Keratinocyte (primary cell): ENCODE measurements around the gene HOXB5. TPM values are rescaled to one million over a fixed set of nuclear protein-coding genes. Genes with fewer than 3 reads are reported as not detected.

Experiments used
- DNase-seq: peaks from one replicate; pipeline ENCODE4 v3.0.0-alpha.2; 2011; ENCODE audit warnings: low read depth, missing footprints, low spot score
- FAIRE-seq: peaks from 2 replicates; lab custom pipeline; 2011; peaks lifted over from hg19 to GRCh38; lab: Jason Lieb, UNC
- H2AFZ ChIP-seq: 2 replicates; pipeline ENCODE4 v1.6.0; 2012; ENCODE audit warnings: low read length, control low read depth, inconsistent platforms; ENCODE audit not compliant: control insufficient read depth
- H3K27ac ChIP-seq: 2 replicates; pipeline ENCODE4 v1.5.1; 2011; ENCODE audit warnings: low read length; ENCODE audit not compliant: control insufficient read depth, insufficient read depth
- H3K27me3 ChIP-seq: 3 replicates; pipeline ENCODE4 v1.6.0; 2011; ENCODE audit warnings: low read length; ENCODE audit not compliant: control insufficient read depth, insufficient read depth; ENCODE audit errors: extremely low read depth
- H3K36me3 ChIP-seq, 2 experiments: 2 replicates in 1 of 2; 3 replicates in 1 of 2; pipeline ENCODE4 v1.5.1; 2011; ENCODE audit warnings: low read length in 2 of 2, mild to moderate bottlenecking in 1 of 2; ENCODE audit not compliant: control insufficient read depth in 2 of 2, insufficient read depth in 2 of 2; ENCODE audit errors: extremely low read depth in 1 of 2
- H3K4me1 ChIP-seq: 3 replicates; pipeline ENCODE4 v1.5.1; 2011; ENCODE audit warnings: low read length; ENCODE audit not compliant: control insufficient read depth, insufficient read depth; ENCODE audit errors: extremely low read depth
- H3K4me2 ChIP-seq: 3 replicates; pipeline ENCODE4 v1.6.0; 2011; ENCODE audit warnings: low read depth, low read length; ENCODE audit not compliant: control insufficient read depth, insufficient read depth; ENCODE audit errors: extremely low read depth
- H3K4me3 ChIP-seq, 3 experiments: fragments of 200-600 bp in 1 of 3; sonication (generic) in 1 of 3; 2 replicates in 2 of 3; 3 replicates in 1 of 3; pipeline ENCODE4 v1.5.1; 2011 to 2016; ENCODE audit warnings: low read length in 3 of 3, mild to moderate bottlenecking in 3 of 3, control low read depth in 2 of 3, inconsistent platforms in 1 of 3, low read depth in 1 of 3, mixed read lengths in 1 of 3, mixed run types in 1 of 3, moderate library complexity in 1 of 3; ENCODE audit not compliant: control insufficient read depth in 2 of 3, insufficient read depth in 2 of 3; ENCODE audit errors: extremely low read depth in 1 of 3
- H3K79me2 ChIP-seq: 2 replicates; pipeline ENCODE4 v1.6.0; 2012; ENCODE audit warnings: low read length; ENCODE audit not compliant: control insufficient read depth, insufficient read depth
- H3K9ac ChIP-seq: 3 replicates; pipeline ENCODE4 v1.6.0; 2011; ENCODE audit warnings: low read length; ENCODE audit not compliant: control insufficient read depth, insufficient read depth; ENCODE audit errors: extremely low read depth
- H3K9me1 ChIP-seq: 3 replicates; pipeline ENCODE4 v1.6.0; 2011; ENCODE audit warnings: low read length; ENCODE audit not compliant: control insufficient read depth, insufficient read depth; ENCODE audit errors: extremely low read depth
- H3K9me3 ChIP-seq: 2 replicates; pipeline ENCODE4 v1.5.1; 2012; ENCODE audit warnings: low read depth, low read length; ENCODE audit not compliant: control insufficient read depth
- H4K20me1 ChIP-seq: 3 replicates; pipeline ENCODE4 v1.6.0; 2011; ENCODE audit warnings: low read length; ENCODE audit not compliant: control insufficient read depth, insufficient read depth; ENCODE audit errors: extremely low read depth
- CTCF ChIP-seq, 3 experiments: IDR thresholded peaks in 1 of 3; conservative IDR thresholded peaks in 1 of 3; optimal IDR thresholded peaks in 1 of 3; 2 replicates in 2 of 3; 3 replicates in 1 of 3; pipeline versions ENCODE3 to v1.5.1; 2011; ENCODE audit warnings: low read length in 3 of 3, mild to moderate bottlenecking in 3 of 3, moderate library complexity in 2 of 3, control low read depth in 1 of 3, inconsistent platforms in 1 of 3; ENCODE audit not compliant: insufficient read depth in 2 of 3; ENCODE audit errors: extremely low read depth in 1 of 3
- EZH2 ChIP-seq: IDR thresholded peaks from one replicate; pipeline ENCODE4 v1.6.1; 2012; ENCODE audit warnings: inconsistent platforms, mild to moderate bottlenecking, low read length, moderate library complexity
- dilution Hi-C: fragments of 300-500 bp; cut with MboI; formaldehyde crosslinking; loops from one replicate; pipeline ENCODE4 v1.7.0; 2020; ENCODE audit warnings: low sequenced_read_pairs; ENCODE audit not compliant: extremely low pct_ligation_motif_present
- polyA plus RNA-seq, 5 experiments: library from polyadenylated mRNA; depleted of rRNA in 3 of 5; stranded (reverse) in 3 of 5; stranded (forward) in 1 of 5; unstranded in 1 of 5; fragments of >200 nt; gene quantifications; 1 replicate in 1 of 5; 2 replicates in 3 of 5; 3 replicates in 1 of 5; pipeline versions ENCODE4 v1.2.1 to v1.2.3, GENCODE V29; 2011 to 2012; ENCODE audit warnings: missing spikeins in 2 of 5, low read depth in 1 of 5, low replicate concordance in 1 of 5

The HOXB5 gene
- polyA plus RNA-seq, 1 donor (not counting 4 experiments of a cell fraction or from before 2014, with no cell fraction given): not detected

- Histone ChIP-seq H3K9ac (no peak overlapping the region), H3K4me1 (peaks cover 11% of the 10 kb centered on the region), H3K4me2 (no peak overlapping the region), H3K79me2 (no peaks in the 10 kb centered on the region), H4K20me1 (no peaks in the 10 kb centered on the region), H2AFZ (no peak overlapping the region), H3K36me3 (no peaks in the 10 kb centered on the region), H3K27ac (no peak overlapping the region), H3K9me1 (no peaks in the 10 kb centered on the region), H3K27me3 (peaks cover 91% of the 10 kb centered on the region), H3K4me3 (no peak overlapping the region), H3K9me3 (no peaks in the 10 kb centered on the region)
- DNase-seq (no peak), FAIRE-seq (no peak)
- dilution Hi-C loops: no loop called here
- TF ChIP-seq EZH2 (no peak), CTCF (optimal IDR thresholded peaks at IDR 0.05 in 1 of 3, IDR thresholded peaks at IDR 0.05 in 1 of 3, conservative IDR thresholded peaks at IDR 0.05 in 1 of 3; ENCODE audit: extremely low read depth in 1 of 3, insufficient read depth in 2 of 3, low read length in 3 of 3) (no peak)
These were observed 13.5 kb upstream of the HOXB5 start for GRCh38 chr17:48606892-48607614.

DNA sequence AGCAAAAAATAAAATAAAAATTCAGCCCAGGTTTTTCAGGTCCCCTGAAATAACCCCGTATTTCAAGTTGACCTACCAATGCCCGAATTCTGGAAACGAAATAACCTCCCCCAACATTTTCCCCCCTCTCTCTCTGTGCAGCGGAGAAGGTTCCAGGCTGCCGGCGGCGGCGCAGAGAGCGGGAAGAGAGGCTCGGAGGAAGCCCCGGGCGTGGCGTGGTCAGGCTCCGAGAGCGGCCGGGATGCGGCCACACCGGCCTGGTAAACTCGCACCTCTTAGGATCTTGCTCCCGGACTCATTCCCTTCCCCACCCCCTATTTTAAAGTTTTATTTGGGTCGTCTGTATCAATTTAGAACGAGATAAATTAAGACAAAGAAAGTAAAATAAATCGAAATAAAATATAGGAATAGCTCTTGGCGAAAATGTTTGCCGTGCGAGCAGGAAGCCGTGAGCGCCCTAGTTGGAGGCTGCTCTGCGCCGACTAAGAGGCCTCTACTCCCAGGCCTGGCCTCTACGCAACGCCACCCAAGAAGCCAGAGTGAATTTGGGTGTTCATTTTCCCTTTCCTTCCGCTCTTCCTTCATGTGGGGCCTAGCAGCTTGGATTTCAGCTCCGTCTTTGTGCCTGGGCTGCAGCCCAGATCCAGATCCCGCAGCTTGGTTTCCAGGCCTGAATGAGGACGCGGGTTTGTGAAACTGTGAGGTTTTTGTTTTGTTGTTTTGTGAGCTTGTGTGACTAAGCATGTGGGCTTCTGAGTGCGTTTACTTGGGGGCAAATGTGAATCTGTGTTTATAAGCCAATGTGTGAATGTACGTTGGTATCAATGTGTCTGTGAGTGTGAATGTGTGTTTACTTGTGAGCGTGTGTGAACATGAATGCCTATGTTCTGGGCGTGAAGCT is 12.7 kb upstream of the HOXB5 start:
- no peaks in the 10 kb centered on the region for H4K20me1 ChIP-seq
- no peaks in the 10 kb centered on the region for H3K9me3 ChIP-seq
- H3K79me2 ChIP-seq: no peaks in the 10 kb centered on the region
- H3K4me1 ChIP-seq: peaks cover 10% of the 10 kb centered on the region
- H3K36me3 ChIP-seq: no peaks in the 10 kb centered on the region
- no peak overlapping the region for H3K27ac ChIP-seq
- H3K9me1 ChIP-seq: no peaks in the 10 kb centered on the region
- H3K4me3 ChIP-seq: no peak overlapping the region
- DNase-seq (no peak), FAIRE-seq (no peak)
- H3K27me3 ChIP-seq: peaks cover 91% of the 10 kb centered on the region
- H2AFZ ChIP-seq: no peak overlapping the region
- TF ChIP-seq CTCF (optimal IDR thresholded peaks at IDR 0.05 in 1 of 3, IDR thresholded peaks at IDR 0.05 in 1 of 3, conservative IDR thresholded peaks at IDR 0.05 in 1 of 3; ENCODE audit: extremely low read depth in 1 of 3, insufficient read depth in 2 of 3, low read length in 3 of 3) (no peak), EZH2 (no peak)
- no peak overlapping the region for H3K9ac ChIP-seq
- dilution Hi-C loops: no loop called here
- no peak overlapping the region for H3K4me2 ChIP-seq
